Measurements from ENCODE around the gene MRPL36.

GRCh38 chr5:1819458-1819857 is 19.8 kb upstream of the MRPL36 start:
- TF ChIP-seq CTCF (IDR thresholded peaks at IDR 0.05) (no peak), EP300 (IDR thresholded peaks at IDR 0.05) (no peak), POLR2A (IDR thresholded peaks at IDR 0.05) (no peak), POLR2AphosphoS5 (IDR thresholded peaks at IDR 0.05) (no peak)

Measured in gastroesophageal sphincter (tissue), 3 donors.